Upper lobe of left lung (tissue), 4 donors: ENCODE data around the gene APOBEC2.

Source experiments
- CTCF ChIP-seq, 6 experiments: fragments of 450-650 bp in 4 of 6; fragments of 200-600 bp in 2 of 6; sonication (generic) in 2 of 6; IDR thresholded peaks; one replicate each; pipeline ENCODE4 v1.5.1; 2016 to 2019; ENCODE audit warnings: antibody characterized with exemption in 6 of 6
- POLR2AphosphoS5 ChIP-seq, 2 donors: sonication (generic); formaldehyde crosslinking; IDR thresholded peaks; one replicate each; pipeline ENCODE4 v1.5.1; 2017; ENCODE audit warnings: antibody characterized with exemption in 2 of 2

GRCh38 chr6:41078101-41078500, 25.1 kb downstream of the APOBEC2 start:
- no peak for TF ChIP-seq CTCF (IDR thresholded peaks at IDR 0.05)
- no peak for TF ChIP-seq POLR2AphosphoS5 (IDR thresholded peaks at IDR 0.05)
